Skeletal muscle cell (primary cell): ENCODE data around the gene TP63.

Source experiments
- DNase-seq: peaks from one replicate; pipeline ENCODE4 v3.0.0-alpha.2; 2010; ENCODE audit warnings: low read depth
- H3K4me3 ChIP-seq: 2 replicates; pipeline ENCODE4 v1.5.1; 2011; ENCODE audit warnings: low read depth, mild to moderate bottlenecking, control low read depth, low read length, moderate library complexity

Gene TP63

GRCh38 chr3:189797103-189797750 is 166.0 kb downstream of the TP63 start:
- DNase-seq, result no peak
- no peak overlapping the region for H3K4me3 ChIP-seq

- H3K4me3 ChIP-seq, result no peak overlapping the region
- no peak for DNase-seq
Observed at GRCh38 chr3:189799366-189799765, 168.2 kb downstream of the TP63 start.

GRCh38 chr3:189800436-189800835 is 169.2 kb downstream of the TP63 start:
- DNase-seq, result no peak
- H3K4me3 ChIP-seq, result no peak overlapping the region

- H3K4me3 ChIP-seq, result no peak overlapping the region
- no peak for DNase-seq
Observed at GRCh38 chr3:189803254-189803653, 172.1 kb downstream of the TP63 start.

GRCh38 chr3:189805375-189806067 is 174.3 kb downstream of the TP63 start:
- no peak for DNase-seq

GRCh38 chr3:189806171-189806951 is 175.2 kb downstream of the TP63 start:
- H3K4me3 ChIP-seq, result no peak overlapping the region
- DNase-seq, result no peak

More at GRCh38 chr3:189805375-189806067, 174.3 kb downstream of the TP63 start:
- H3K4me3 ChIP-seq, result no peak overlapping the region

GRCh38 chr3:189808246-189809007 is 177.2 kb downstream of the TP63 start:
- no peak overlapping the region for H3K4me3 ChIP-seq
- DNase-seq, result no peak

- no peak for DNase-seq
- no peak overlapping the region for H3K4me3 ChIP-seq
Observed at GRCh38 chr3:189809583-189809982, 178.4 kb downstream of the TP63 start.

GRCh38 chr3:189812806-189813465 is 181.7 kb downstream of the TP63 start:
- H3K4me3 ChIP-seq, result no peak overlapping the region
- DNase-seq, result no peak

- no peak overlapping the region for H3K4me3 ChIP-seq
- DNase-seq, result no peak
Observed at GRCh38 chr3:189813647-189814240, 182.6 kb downstream of the TP63 start.

GRCh38 chr3:189820365-189820720 is 189.2 kb downstream of the TP63 start:
- H3K4me3 ChIP-seq, result no peak overlapping the region

GRCh38 chr3:189821262-189821661 is 190.1 kb downstream of the TP63 start:
- no peak overlapping the region for H3K4me3 ChIP-seq
- DNase-seq, result no peak

More at GRCh38 chr3:189820365-189820720, 189.2 kb downstream of the TP63 start:
- no peak for DNase-seq

GRCh38 chr3:189822726-189823125 is 191.5 kb downstream of the TP63 start:
- no peak overlapping the region for H3K4me3 ChIP-seq
- no peak for DNase-seq

GRCh38 chr3:189824629-189825312 is 193.6 kb downstream of the TP63 start:
- no peak overlapping the region for H3K4me3 ChIP-seq
- DNase-seq, result peak; percentile 76

- H3K4me3 ChIP-seq, result no peak overlapping the region
- DNase-seq, result no peak
Observed at GRCh38 chr3:189826566-189826965, 195.4 kb downstream of the TP63 start.

- H3K4me3 ChIP-seq, result no peak overlapping the region
- DNase-seq, result no peak
Observed at GRCh38 chr3:189827108-189827507, 195.9 kb downstream of the TP63 start.

GRCh38 chr3:189830401-189830800 is 199.2 kb downstream of the TP63 start:
- DNase-seq, result no peak
- no peak overlapping the region for H3K4me3 ChIP-seq

- H3K4me3 ChIP-seq, result no peak overlapping the region
- DNase-seq, result no peak
Observed at GRCh38 chr3:189833266-189833665, 202.1 kb downstream of the TP63 start.
